Ramos (cell line): ENCODE data around the gene MMP17.
"Not testable (repeated sequence)": the region's sequence is repeated elsewhere in the genome, so short reads cannot be mapped to it uniquely, and the experiment has no call there.

Experiments
- in situ Hi-C: fragments of 300-500 bp; cut with MboI; formaldehyde crosslinking; loops from one replicate; pipeline ENCODE4 v1.14.3; 2022; ENCODE audit warnings: low sequenced_read_pairs; ENCODE audit not compliant: unreplicated experiment

Gene MMP17

GRCh38 chr12:131862600-131862993 is 34.4 kb downstream of the MMP17 start:
- in situ Hi-C loops = no loop called here

GRCh38 chr12:131862994-131863710 is 35.0 kb downstream of the MMP17 start:
- in situ Hi-C loops = no loop called here

- in situ Hi-C loops = no loop called here
These were observed 35.7 kb downstream of the MMP17 start for GRCh38 chr12:131863711-131864396.

GRCh38 chr12:131864469-131864868 is 36.3 kb downstream of the MMP17 start:
- in situ Hi-C loops = no loop called here

GRCh38 chr12:131865180-131865875 is 37.1 kb downstream of the MMP17 start:
- in situ Hi-C loops = no loop called here

- in situ Hi-C loops = no loop called here
These were observed 39.3 kb downstream of the MMP17 start for GRCh38 chr12:131867471-131867870.

- in situ Hi-C loops = no loop called here
These were observed 39.9 kb downstream of the MMP17 start for GRCh38 chr12:131867891-131868675.

- in situ Hi-C loops = no loop called here
These were observed 41.8 kb downstream of the MMP17 start for GRCh38 chr12:131869871-131870418.

- in situ Hi-C loops = no loop called here
These were observed 43.5 kb downstream of the MMP17 start for GRCh38 chr12:131871677-131872076.

GRCh38 chr12:131872154-131873051 is 44.2 kb downstream of the MMP17 start:
- in situ Hi-C loops = no loop called here

- in situ Hi-C loops = no loop called here
These were observed 45.1 kb downstream of the MMP17 start for GRCh38 chr12:131873293-131873692.

GRCh38 chr12:131874972-131875371 is 46.8 kb downstream of the MMP17 start:
- in situ Hi-C loops = not testable (repeated sequence)

- in situ Hi-C loops = not testable (repeated sequence)
These were observed 49.0 kb downstream of the MMP17 start for GRCh38 chr12:131877216-131877615.

GRCh38 chr12:131878436-131878835 is 50.2 kb downstream of the MMP17 start:
- in situ Hi-C loops = not testable (repeated sequence)

GRCh38 chr12:131882804-131883520 is 54.8 kb downstream of the MMP17 start:
- in situ Hi-C loops = no loop called here

GRCh38 chr12:131883521-131883900 is 55.3 kb downstream of the MMP17 start:
- in situ Hi-C loops = no loop called here

- in situ Hi-C loops = not testable (repeated sequence)
These were observed 56.9 kb downstream of the MMP17 start for GRCh38 chr12:131885076-131885475.

GRCh38 chr12:131885543-131886057 is 57.4 kb downstream of the MMP17 start:
- in situ Hi-C loops = no loop called here
